Upper lobe of right lung (tissue), 1 donor: Measurements from ENCODE around the gene HIP1. TPM values are rescaled to one million over a fixed set of nuclear protein-coding genes. Genes with fewer than 3 reads are reported as not detected.

Experiments used
- ATAC-seq: fragments of 200-7000 bp; cut with Tn5 transposase; one replicate; pipeline ENCODE4 v1.9.1; 2020; ENCODE audit warnings: mild to moderate bottlenecking, moderate library complexity
- DNase-seq: peaks from one replicate; pipeline ENCODE4 v3.0.0-alpha.2; 2020
- H3K27ac ChIP-seq: fragments of 200-600 bp; one replicate; pipeline ENCODE4 v1.8.0; 2022
- H3K27me3 ChIP-seq: fragments of 200-600 bp; one replicate; pipeline ENCODE4 v1.8.0; 2022; ENCODE audit warnings: mild to moderate bottlenecking
- H3K36me3 ChIP-seq: fragments of 200-600 bp; one replicate; pipeline ENCODE4 v1.8.0; 2022
- H3K4me1 ChIP-seq: fragments of 200-600 bp; one replicate; pipeline ENCODE4 v1.8.0; 2022
- H3K4me3 ChIP-seq: fragments of 200-600 bp; one replicate; pipeline ENCODE4 v1.8.0; 2022; ENCODE audit warnings: mild to moderate bottlenecking
- H3K9me3 ChIP-seq: fragments of 200-600 bp; one replicate; pipeline ENCODE4 v1.8.0; 2022
- CTCF ChIP-seq: fragments of 200-600 bp; IDR thresholded peaks from one replicate; pipeline ENCODE4 v1.8.0; 2022; ENCODE audit warnings: antibody characterized with exemption
- intact Hi-C: fragments of 100-400 bp; cut with DNase I; formaldehyde crosslinking; loops from one replicate; pipeline ENCODE4 v1.11.0; 2022
- total RNA-seq: library from RNA; stranded (reverse); fragmentation: NEBNext Ultra II Directional; extraction: Animal tissue kit (Norgen Biotek cat#: 25700); gene quantifications from one replicate; pipeline ENCODE4 v1.2.1, GENCODE V29; 2021
- donor health status: DM: no; HTN: yes; CAD: no; lungs with severe emphysema.

The HIP1 gene
- total RNA-seq, 1 donor from 2014 or later: 86.2 TPM

- peak; percentile 52 for TF ChIP-seq CTCF
- H3K4me3 ChIP-seq: no peak overlapping the region
- no peak overlapping the region for H3K27ac ChIP-seq
- ATAC-seq (peak; percentile 80), DNase-seq (no peak)
- H3K9me3 ChIP-seq: no peaks in the 10 kb centered on the region
- no peaks in the 10 kb centered on the region for H3K27me3 ChIP-seq
- no peaks in the 10 kb centered on the region for H3K4me1 ChIP-seq
- H3K36me3 ChIP-seq: no peaks in the 10 kb centered on the region
- intact Hi-C loops: no loop called here
These were observed 18.4 kb upstream of the HIP1 start for GRCh38 chr7:75756991-75757676.

GRCh38 chr7:75756206-75756990 lies 17.7 kb upstream of the HIP1 start:
- H3K4me3 ChIP-seq: no peak overlapping the region
- no peak overlapping the region for H3K27ac ChIP-seq
- H3K9me3 ChIP-seq: no peaks in the 10 kb centered on the region
- ATAC-seq: no peak
- intact Hi-C loops: no loop called here
- H3K27me3 ChIP-seq: no peaks in the 10 kb centered on the region
- no peaks in the 10 kb centered on the region for H3K36me3 ChIP-seq
- TF ChIP-seq CTCF: no peak
- H3K4me1 ChIP-seq: no peaks in the 10 kb centered on the region
- DNase-seq: no peak

- Histone ChIP-seq H3K27ac (no peak overlapping the region), H3K9me3 (no peaks in the 10 kb centered on the region), H3K27me3 (no peaks in the 10 kb centered on the region), H3K4me3 (no peak overlapping the region), H3K36me3 (no peaks in the 10 kb centered on the region), H3K4me1 (peaks cover 11% of the 10 kb centered on the region)
- ATAC-seq (no peak), DNase-seq (no peak)
- TF ChIP-seq CTCF: no peak
- intact Hi-C loops: no loop called here
These were observed 4.7 kb upstream of the HIP1 start for GRCh38 chr7:75743455-75743859.

GRCh38 chr7:75740846-75741497 lies 2.2 kb upstream of the HIP1 start:
- Histone ChIP-seq H3K4me3 (no peak overlapping the region), H3K4me1 (peaks cover 22% of the 10 kb centered on the region), H3K9me3 (no peaks in the 10 kb centered on the region), H3K36me3 (no peaks in the 10 kb centered on the region), H3K27ac (peak overlapping the region; percentile 4), H3K27me3 (no peaks in the 10 kb centered on the region)
- ATAC-seq (no peak), DNase-seq (peak; percentile 75)
- TF ChIP-seq CTCF: no peak
- intact Hi-C loops: no loop called here

- H3K4me1 ChIP-seq: peaks cover 22% of the 10 kb centered on the region
- H3K27ac ChIP-seq: peak overlapping the region; percentile 86
- no peaks in the 10 kb centered on the region for H3K9me3 ChIP-seq
- no peaks in the 10 kb centered on the region for H3K36me3 ChIP-seq
- no peaks in the 10 kb centered on the region for H3K27me3 ChIP-seq
- DNase-seq: no peak
- H3K4me3 ChIP-seq: peak overlapping the region; percentile 91
- intact Hi-C loops: no loop called here
- no peak for ATAC-seq
- no peak for TF ChIP-seq CTCF
These were observed 1.3 kb upstream of the HIP1 start for GRCh38 chr7:75739796-75740672.
